ENCODE results near the gene FOXP1. TPM values are rescaled to one million over a fixed set of nuclear protein-coding genes. Genes with fewer than 3 reads are reported as not detected.

The FOXP1 gene
- total RNA-seq, 1 experiment from 2014 or later, result 75.3 TPM

GRCh38 chr3:71563827-71564226 is 19.7 kb downstream of the FOXP1 start:
- no peak overlapping the region for H2BK15ac ChIP-seq (ENCODE audit: low read depth, low read length)
- no peak for TF ChIP-seq CTCF (conservative IDR thresholded peaks at IDR 0.05)
- H3K4me1 ChIP-seq (ENCODE audit: insufficient read depth, low read length), result no peaks in the 10 kb centered on the region
- no peak overlapping the region for H4K8ac ChIP-seq (replicated peaks; ENCODE audit: insufficient read length, low read depth, low read length)
- H3K18ac ChIP-seq (ENCODE audit: insufficient read length, low read depth, low read length), result no peak overlapping the region
- H3K9me3 ChIP-seq (ENCODE audit: control insufficient read depth, low read depth, low read length), result no peaks in the 10 kb centered on the region
- no peak for DNase-seq
- Mint-ChIP-seq H3K9me3 (no peaks in the 10 kb centered on the region), H3K4me3 (no peak overlapping the region), H3K27me3 (ENCODE audit: low read depth) (no peaks in the 10 kb centered on the region), H3K36me3 (ENCODE audit: insufficient read depth in 1 of 3, low read depth in 3 of 3) (peaks cover 0 to 5% (median 0%) of the 10 kb centered on the region in 3 experiments; a peak in 2 of 7 replicates), H3K4me1 (peaks cover 11 to 28% of the 10 kb centered on the region in 2 experiments), H3K27ac (no peak overlapping the region)
- no peaks in the 10 kb centered on the region for H3K79me2 ChIP-seq (ENCODE audit: insufficient read depth, low read length)
- no peaks in the 10 kb centered on the region for H3K79me1 ChIP-seq (ENCODE audit: insufficient read depth, low read depth, low read length, poor library complexity, severe bottlenecking)
- H3K4ac ChIP-seq (ENCODE audit: low read depth, low read length), result no peak overlapping the region
- no peaks in the 10 kb centered on the region for H4K20me1 ChIP-seq (ENCODE audit: control insufficient read depth, insufficient read depth, insufficient read length)
- H4K5ac ChIP-seq (ENCODE audit: insufficient read length, low read depth, low read length), result no peak overlapping the region
- no peak overlapping the region for H3K4me2 ChIP-seq (ENCODE audit: insufficient read depth, insufficient read length, low read length)
- no peak overlapping the region for H3K9ac ChIP-seq (ENCODE audit: extremely low read depth, insufficient read length, low read length)
- H4K91ac ChIP-seq (ENCODE audit: insufficient read length, low read depth, low read length), result no peak overlapping the region
- H3K27me3 ChIP-seq (ENCODE audit: insufficient read depth, low read length), result no peaks in the 10 kb centered on the region
- H2BK120ac ChIP-seq (ENCODE audit: low read depth, low read length, poor library complexity, severe bottlenecking), result no peak overlapping the region
- no peak overlapping the region for H2AFZ ChIP-seq (ENCODE audit: low read length)
- H2AK5ac ChIP-seq (ENCODE audit: insufficient read length, low read length), result no peak overlapping the region
- H2BK12ac ChIP-seq (ENCODE audit: insufficient read length, low read depth, low read length), result no peak overlapping the region
- no CpG with 5 or more reads among the region's 3 CpGs for WGBS (ENCODE audit: extremely low coverage, insufficient read length, low lambda C conversion rate)
- no peak overlapping the region for H3K56ac ChIP-seq (ENCODE audit: insufficient read length, low read depth, low read length)
- H3T11ph ChIP-seq (ENCODE audit: low read length), result no peak overlapping the region
- no peaks in the 10 kb centered on the region for H3K23me2 ChIP-seq (ENCODE audit: insufficient read length, low read depth, low read length, poor library complexity, severe bottlenecking)
- H3K27ac ChIP-seq (ENCODE audit: insufficient read length, low read depth, low read length), result no peak overlapping the region
- H3K23ac ChIP-seq (ENCODE audit: insufficient read length, low read depth, low read length), result no peak overlapping the region
- no peak overlapping the region for H3K14ac ChIP-seq (ENCODE audit: insufficient read depth, low read length)
- no peak overlapping the region for H2BK20ac ChIP-seq (ENCODE audit: low read depth, low read length, poor library complexity, severe bottlenecking)
- H2BK5ac ChIP-seq (ENCODE audit: insufficient read length, low read length), result no peak overlapping the region

Data from H9 (cell line).